ENCODE data around the gene CSK. TPM values are rescaled to one million over a fixed set of nuclear protein-coding genes. Genes with fewer than 3 reads are reported as not detected.

CSK gene
- polyA plus RNA-seq, 1 of the 3 experiments (the other 2 are of a cell fraction): 53.1 TPM

DNA sequence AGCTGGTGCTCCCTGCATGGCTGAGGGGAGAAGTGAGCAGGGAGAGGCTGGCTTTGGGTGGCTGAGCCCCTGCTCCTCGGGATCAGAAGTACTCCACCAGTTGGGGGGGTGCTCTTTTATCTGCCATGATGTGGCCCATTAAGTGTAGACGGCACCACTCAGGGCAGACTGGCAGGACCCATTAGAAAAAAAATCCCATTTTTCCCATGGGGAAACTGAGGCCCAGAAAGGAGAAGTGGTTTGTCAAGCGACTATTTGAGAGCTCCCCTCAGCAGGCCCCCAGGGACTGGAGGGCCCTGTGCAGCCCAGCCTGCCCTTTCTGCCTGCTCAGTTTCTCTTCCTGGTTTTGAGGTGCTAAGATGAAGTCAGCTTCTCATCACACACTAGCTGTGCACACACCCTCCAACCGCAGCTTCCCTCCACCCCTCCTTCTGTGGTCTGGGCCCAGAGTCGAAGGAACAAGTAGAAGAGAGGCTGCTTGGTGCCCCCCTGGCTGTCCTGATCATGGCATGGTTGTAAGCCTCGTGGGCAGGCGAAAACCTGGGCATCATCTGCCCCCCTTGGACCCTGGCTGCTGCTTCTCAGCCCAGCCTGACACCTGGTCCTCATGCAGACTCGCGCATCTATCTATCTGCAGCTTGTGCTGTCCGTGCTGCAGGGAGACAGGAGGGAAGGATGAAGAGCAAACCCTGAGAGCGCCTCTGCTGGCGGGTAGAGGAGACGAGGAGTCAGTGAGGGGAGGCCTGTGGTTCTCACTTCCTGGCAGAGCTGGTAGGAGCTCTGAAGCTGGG is 5.6 kb downstream of the CSK start (continued):
- TF ChIP-seq RAD21 (IDR thresholded peaks at IDR 0.05; ENCODE audit: low read length): 0 out of 2 replicates have a peak, but pooled peaks have one; percentile 13

DNA sequence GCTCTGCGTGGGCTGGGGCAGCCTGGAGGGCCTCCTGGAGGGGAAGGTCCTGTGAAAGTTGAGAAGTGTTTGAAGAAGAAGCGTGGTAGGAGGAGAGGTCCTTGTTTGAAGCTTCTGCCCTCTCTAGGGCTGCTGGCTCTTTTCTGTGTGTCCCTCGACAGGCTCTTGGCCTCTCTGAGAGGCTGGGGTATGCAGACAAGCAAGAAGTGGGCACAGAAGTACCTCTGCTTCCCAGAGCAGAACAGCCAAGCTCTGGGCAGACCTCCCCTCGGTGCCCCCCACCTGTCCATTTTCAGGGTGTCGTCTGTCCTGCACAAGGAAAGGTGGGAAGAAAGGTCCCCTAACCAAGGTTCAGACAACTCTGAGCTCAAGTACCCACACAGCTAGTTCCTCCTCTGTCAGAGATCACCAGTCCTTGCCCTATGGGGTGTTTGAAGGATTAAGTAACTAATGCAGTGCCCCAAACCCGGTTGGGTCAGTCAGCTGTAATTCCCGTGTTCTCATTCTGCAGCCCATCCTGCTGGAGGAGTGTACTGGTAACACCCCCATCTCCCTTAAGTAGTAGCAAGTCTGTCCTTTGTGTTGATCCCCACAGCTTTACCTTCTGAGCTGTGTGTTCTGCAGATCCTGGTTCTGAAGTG is 6.3 kb downstream of the CSK start:
- POLR2A ChIA-PET: no interaction called here

More for the DNA sequence above, 6.3 kb downstream of the CSK start:
- H2AFZ ChIP-seq (ENCODE audit: low read depth): no peak overlapping the region
- CTCF ChIA-PET: interaction anchor here (0.7 to 3.0 kb wide), 22 partner anchors 9 to 417 kb away, joined by 3 to 23 read pairs (median 6); partner anchors contain the start of genes MPI and ULK3
- no peaks in the 10 kb centered on the region for H3K27me3 ChIP-seq (ENCODE audit: insufficient read depth)
- no peak for DNase-seq
- peaks cover 99% of the 10 kb centered on the region for H3K79me2 ChIP-seq (ENCODE audit: insufficient read depth)
- peaks cover 14% of the 10 kb centered on the region for H3F3A ChIP-seq (replicated peaks; ENCODE audit: insufficient read depth)
- TF ChIP-seq, protein P1, sequence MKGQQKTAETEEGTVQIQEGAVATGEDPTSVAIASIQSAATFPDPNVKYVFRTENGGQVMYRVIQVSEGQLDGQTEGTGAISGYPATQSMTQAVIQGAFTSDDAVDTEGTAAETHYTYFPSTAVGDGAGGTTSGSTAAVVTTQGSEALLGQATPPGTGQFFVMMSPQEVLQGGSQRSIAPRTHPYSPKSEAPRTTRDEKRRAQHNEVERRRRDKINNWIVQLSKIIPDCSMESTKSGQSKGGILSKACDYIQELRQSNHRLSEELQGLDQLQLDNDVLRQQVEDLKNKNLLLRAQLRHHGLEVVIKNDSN (IDR thresholded peaks at IDR 0.05; ENCODE audit: borderline replicate concordance, low read depth): no peak
- TF ChIP-seq, protein P2, sequence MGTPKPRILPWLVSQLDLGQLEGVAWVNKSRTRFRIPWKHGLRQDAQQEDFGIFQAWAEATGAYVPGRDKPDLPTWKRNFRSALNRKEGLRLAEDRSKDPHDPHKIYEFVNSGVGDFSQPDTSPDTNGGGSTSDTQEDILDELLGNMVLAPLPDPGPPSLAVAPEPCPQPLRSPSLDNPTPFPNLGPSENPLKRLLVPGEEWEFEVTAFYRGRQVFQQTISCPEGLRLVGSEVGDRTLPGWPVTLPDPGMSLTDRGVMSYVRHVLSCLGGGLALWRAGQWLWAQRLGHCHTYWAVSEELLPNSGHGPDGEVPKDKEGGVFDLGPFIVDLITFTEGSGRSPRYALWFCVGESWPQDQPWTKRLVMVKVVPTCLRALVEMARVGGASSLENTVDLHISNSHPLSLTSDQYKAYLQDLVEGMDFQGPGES (IDR thresholded peaks at IDR 0.05; ENCODE audit: low read depth, low read length): no peak
- TF ChIP-seq NRF1 (IDR thresholded peaks at IDR 0.05; ENCODE audit: low read depth, low read length): no peak
- no peak for TF ChIP-seq POLR2AphosphoS5 (IDR thresholded peaks at IDR 0.05; ENCODE audit: low read depth, low read length)
- TF ChIP-seq GABPA (IDR thresholded peaks at IDR 0.05; ENCODE audit: low read depth): no peak
- no peak for TF ChIP-seq NFIC (IDR thresholded peaks at IDR 0.05; ENCODE audit: borderline replicate concordance)
- TF ChIP-seq RFX5 (IDR thresholded peaks at IDR 0.05; ENCODE audit: low read length): no peak
- TF ChIP-seq, protein P3, sequence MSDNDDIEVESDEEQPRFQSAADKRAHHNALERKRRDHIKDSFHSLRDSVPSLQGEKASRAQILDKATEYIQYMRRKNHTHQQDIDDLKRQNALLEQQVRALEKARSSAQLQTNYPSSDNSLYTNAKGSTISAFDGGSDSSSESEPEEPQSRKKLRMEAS (IDR thresholded peaks at IDR 0.05; ENCODE audit: low read depth): no peak
- TF ChIP-seq EZH2phosphoT487 (IDR thresholded peaks at IDR 0.05; ENCODE audit: borderline replicate concordance, low read depth): no peak
- TF ChIP-seq, protein P4, sequence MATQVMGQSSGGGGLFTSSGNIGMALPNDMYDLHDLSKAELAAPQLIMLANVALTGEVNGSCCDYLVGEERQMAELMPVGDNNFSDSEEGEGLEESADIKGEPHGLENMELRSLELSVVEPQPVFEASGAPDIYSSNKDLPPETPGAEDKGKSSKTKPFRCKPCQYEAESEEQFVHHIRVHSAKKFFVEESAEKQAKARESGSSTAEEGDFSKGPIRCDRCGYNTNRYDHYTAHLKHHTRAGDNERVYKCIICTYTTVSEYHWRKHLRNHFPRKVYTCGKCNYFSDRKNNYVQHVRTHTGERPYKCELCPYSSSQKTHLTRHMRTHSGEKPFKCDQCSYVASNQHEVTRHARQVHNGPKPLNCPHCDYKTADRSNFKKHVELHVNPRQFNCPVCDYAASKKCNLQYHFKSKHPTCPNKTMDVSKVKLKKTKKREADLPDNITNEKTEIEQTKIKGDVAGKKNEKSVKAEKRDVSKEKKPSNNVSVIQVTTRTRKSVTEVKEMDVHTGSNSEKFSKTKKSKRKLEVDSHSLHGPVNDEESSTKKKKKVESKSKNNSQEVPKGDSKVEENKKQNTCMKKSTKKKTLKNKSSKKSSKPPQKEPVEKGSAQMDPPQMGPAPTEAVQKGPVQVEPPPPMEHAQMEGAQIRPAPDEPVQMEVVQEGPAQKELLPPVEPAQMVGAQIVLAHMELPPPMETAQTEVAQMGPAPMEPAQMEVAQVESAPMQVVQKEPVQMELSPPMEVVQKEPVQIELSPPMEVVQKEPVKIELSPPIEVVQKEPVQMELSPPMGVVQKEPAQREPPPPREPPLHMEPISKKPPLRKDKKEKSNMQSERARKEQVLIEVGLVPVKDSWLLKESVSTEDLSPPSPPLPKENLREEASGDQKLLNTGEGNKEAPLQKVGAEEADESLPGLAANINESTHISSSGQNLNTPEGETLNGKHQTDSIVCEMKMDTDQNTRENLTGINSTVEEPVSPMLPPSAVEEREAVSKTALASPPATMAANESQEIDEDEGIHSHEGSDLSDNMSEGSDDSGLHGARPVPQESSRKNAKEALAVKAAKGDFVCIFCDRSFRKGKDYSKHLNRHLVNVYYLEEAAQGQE (IDR thresholded peaks at IDR 0.05; ENCODE audit: low read depth, low read length): no peak
- TF ChIP-seq, protein P5, sequence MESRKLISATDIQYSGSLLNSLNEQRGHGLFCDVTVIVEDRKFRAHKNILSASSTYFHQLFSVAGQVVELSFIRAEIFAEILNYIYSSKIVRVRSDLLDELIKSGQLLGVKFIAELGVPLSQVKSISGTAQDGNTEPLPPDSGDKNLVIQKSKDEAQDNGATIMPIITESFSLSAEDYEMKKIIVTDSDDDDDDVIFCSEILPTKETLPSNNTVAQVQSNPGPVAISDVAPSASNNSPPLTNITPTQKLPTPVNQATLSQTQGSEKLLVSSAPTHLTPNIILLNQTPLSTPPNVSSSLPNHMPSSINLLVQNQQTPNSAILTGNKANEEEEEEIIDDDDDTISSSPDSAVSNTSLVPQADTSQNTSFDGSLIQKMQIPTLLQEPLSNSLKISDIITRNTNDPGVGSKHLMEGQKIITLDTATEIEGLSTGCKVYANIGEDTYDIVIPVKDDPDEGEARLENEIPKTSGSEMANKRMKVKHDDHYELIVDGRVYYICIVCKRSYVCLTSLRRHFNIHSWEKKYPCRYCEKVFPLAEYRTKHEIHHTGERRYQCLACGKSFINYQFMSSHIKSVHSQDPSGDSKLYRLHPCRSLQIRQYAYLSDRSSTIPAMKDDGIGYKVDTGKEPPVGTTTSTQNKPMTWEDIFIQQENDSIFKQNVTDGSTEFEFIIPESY (IDR thresholded peaks at IDR 0.05; ENCODE audit: borderline replicate concordance, low read depth): no peak
- no peak overlapping the region for H3K9ac ChIP-seq
- no peak overlapping the region; a peak in 1 of 4 replicates for H3K4me3 ChIP-seq (ENCODE audit: low read depth in 2 of 2, low read length in 1 of 2)
- no peaks in the 10 kb centered on the region for H3K9me2 ChIP-seq
- WGBS (ENCODE audit: low lambda C conversion rate): 75% methylated on average over 7 of the region's 7 CpGs
- H3K4me1 ChIP-seq (ENCODE audit: control insufficient read depth in 1 of 2, insufficient read depth in 2 of 2, low read depth in 1 of 2, low read length in 1 of 2): peaks cover 21 to 72% of the 10 kb centered on the region in 2 experiments
- H4K20me1 ChIP-seq (ENCODE audit: insufficient read depth): peaks cover 98% of the 10 kb centered on the region
- no peak overlapping the region for H3K4me2 ChIP-seq
- no peaks in the 10 kb centered on the region for H3K9me3 ChIP-seq
- H3K27ac ChIP-seq (ENCODE audit: low read depth in 2 of 2, low read length in 1 of 2): 0 out of 4 replicates have a peak overlapping the region, but pooled peaks of 1 of the 2 experiments have one; percentile 17
- H3K36me3 ChIP-seq (replicated peaks in 1 of 2; ENCODE audit: control insufficient read depth in 1 of 2, insufficient read depth in 2 of 2, low read length in 1 of 2): peaks cover 0 to 10% of the 10 kb centered on the region in 2 experiments
